HepG2 (cell line): ENCODE results near the gene ANKRD37. TPM values are rescaled to one million over a fixed set of nuclear protein-coding genes. Genes with fewer than 3 reads are reported as not detected.

Source experiments
- CCAR2 ChIP-seq: fragments of 200-400 bp; formaldehyde crosslinking; optimal IDR thresholded peaks from 2 replicates; pipeline ENCODE3; 2018; ENCODE audit warnings: low read depth, mild to moderate bottlenecking, low read length, moderate library complexity
- CHD4 ChIP-seq: fragments of 200-600 bp; sonication (generic); IDR thresholded peaks from 2 replicates; pipeline ENCODE4 v1.7.0; 2017; ENCODE audit warnings: mild to moderate bottlenecking, low read length, borderline replicate concordance
- FOXC1 ChIP-seq: sonication (generic); formaldehyde crosslinking; IDR thresholded peaks from 2 replicates; pipeline ENCODE4 v1.8.0; 2022; ENCODE audit warnings: mild to moderate bottlenecking, missing genetic modification reagents, borderline replicate concordance
- JDP2 ChIP-seq: sonication (generic); formaldehyde crosslinking; IDR thresholded peaks from 2 replicates; pipeline ENCODE4 v1.8.1; 2022; ENCODE audit warnings: missing genetic modification reagents, borderline replicate concordance
- KLF12 ChIP-seq: sonication (generic); formaldehyde crosslinking; IDR thresholded peaks from 2 replicates; pipeline ENCODE4 v1.4.0; 2020; ENCODE audit warnings: missing genetic modification reagents, borderline replicate concordance
- LCORL ChIP-seq, 2 experiments: fragments of 450-650 bp in 1 of 2; sonication (generic) in 1 of 2; formaldehyde crosslinking in 1 of 2; IDR thresholded peaks; 2 replicates each; pipeline versions ENCODE4 v1.5.0 to v1.6.1; 2017 to 2020; ENCODE audit warnings: antibody characterized with exemption in 1 of 2, missing genetic modification reagents in 1 of 2
- MAZ ChIP-seq, 2 experiments: sonication (generic) in 1 of 2; formaldehyde crosslinking in 1 of 2; IDR thresholded peaks; 2 replicates each; pipeline versions ENCODE4 v1.5.0 to v1.6.1; 2012 to 2020; ENCODE audit warnings: low read depth in 2 of 2, mild to moderate bottlenecking in 2 of 2, borderline replicate concordance in 1 of 2, improper control_type of control experiment in 1 of 2, low read length in 1 of 2, missing genetic modification reagents in 1 of 2, moderate library complexity in 1 of 2
- MBNL3 ChIP-seq: fragments of 250-450 bp; sonication (Bioruptor Pico); conservative IDR thresholded peaks from 2 replicates; pipeline ENCODE4 v1.8.0; 2022; ENCODE audit warnings: mild to moderate bottlenecking, inconsistent platforms
- MED1 ChIP-seq: sonication (generic); formaldehyde crosslinking; IDR thresholded peaks from 2 replicates; pipeline ENCODE4 v1.4.0; 2020; ENCODE audit warnings: missing genetic modification reagents
- NCOA1 ChIP-seq: sonication (generic); formaldehyde crosslinking; IDR thresholded peaks from 2 replicates; pipeline ENCODE4 v1.9.0; 2021; ENCODE audit warnings: missing genetic modification reagents
- SOX13 ChIP-seq, 3 experiments: fragments of 450-650 bp in 1 of 3; sonication (generic) in 1 of 3; formaldehyde crosslinking in 1 of 3; IDR thresholded peaks in 2 of 3; conservative IDR thresholded peaks in 1 of 3; 2 replicates each; pipeline versions ENCODE4 v1.5.0 to v1.6.1; 2016 to 2020; ENCODE audit warnings: antibody characterized with exemption in 1 of 3, mild to moderate bottlenecking in 1 of 3, missing compliant biosample characterization in 1 of 3, missing genetic modification reagents in 1 of 3, moderate library complexity in 1 of 3
- ZFP36L2 ChIP-seq: sonication (generic); formaldehyde crosslinking; IDR thresholded peaks from 2 replicates; pipeline ENCODE4 v1.4.0; 2020; ENCODE audit warnings: missing genetic modification reagents
- ZNF121 ChIP-seq: sonication (generic); formaldehyde crosslinking; IDR thresholded peaks from 2 replicates; pipeline ENCODE4 v1.5.0; 2020; ENCODE audit warnings: mild to moderate bottlenecking, missing genetic modification reagents
- ZNF256 ChIP-seq: sonication (generic); formaldehyde crosslinking; conservative IDR thresholded peaks from 2 replicates; pipeline ENCODE4 v1.4.0; 2020; ENCODE audit warnings: missing genetic modification reagents
- ZNF33B ChIP-seq: sonication (generic); formaldehyde crosslinking; IDR thresholded peaks from 2 replicates; pipeline ENCODE4 v1.5.1; 2020; ENCODE audit warnings: mild to moderate bottlenecking, missing genetic modification reagents
- ZNF484 ChIP-seq: sonication (generic); formaldehyde crosslinking; IDR thresholded peaks from 2 replicates; pipeline ENCODE4 v1.5.1; 2020; ENCODE audit warnings: mild to moderate bottlenecking, low read depth, missing genetic modification reagents, borderline replicate concordance
- ZNF737 ChIP-seq: sonication (generic); formaldehyde crosslinking; IDR thresholded peaks from 2 replicates; pipeline ENCODE4 v1.5.0; 2020; ENCODE audit warnings: missing genetic modification reagents, mild to moderate bottlenecking, borderline replicate concordance
- ZNF766 ChIP-seq: sonication (generic); formaldehyde crosslinking; IDR thresholded peaks from 2 replicates; pipeline ENCODE4 v1.5.0; 2020; ENCODE audit warnings: missing genetic modification reagents, borderline replicate concordance
- ZSCAN25 ChIP-seq: sonication (generic); formaldehyde crosslinking; IDR thresholded peaks from 2 replicates; pipeline ENCODE4 v1.8.0; 2022; ENCODE audit warnings: mild to moderate bottlenecking, missing genetic modification reagents
- polyA plus RNA-seq, 8 experiments: library from polyadenylated mRNA; depleted of rRNA in 3 of 8; stranded (reverse) in 7 of 8; unstranded in 1 of 8; fragments of >200 nt; fragmentation: Illumina TruSeq in 4 of 8; extraction: Trizol in 4 of 8; gene quantifications; 2 replicates each; pipeline versions ENCODE4 v1.2.1 to v1.2.3, GENCODE V29; 2011 to 2016; ENCODE audit warnings: low read depth in 4 of 8, missing spikeins in 1 of 8, mixed read lengths in 1 of 8; ENCODE audit not compliant: insufficient read depth in 1 of 8
- total RNA-seq, 5 experiments: library from RNA; depleted of rRNA; stranded (reverse); fragments of >200 nt; fragmentation: Illumina TruSeq; extraction: Trizol; gene quantifications; 2 replicates each; pipeline ENCODE4 v1.2.3, GENCODE V29; 2016; ENCODE audit warnings: low read depth in 1 of 5
- TF ChIP-seq, protein P1 (sequence below): sonication (generic); formaldehyde crosslinking; IDR thresholded peaks from 2 replicates; pipeline ENCODE4 v1.4.0; 2020; ENCODE audit warnings: mild to moderate bottlenecking, low read depth, missing genetic modification reagents
- TF ChIP-seq, protein P2 (sequence below): sonication (generic); formaldehyde crosslinking; IDR thresholded peaks from 2 replicates; pipeline ENCODE4 v1.9.0; 2022; ENCODE audit warnings: missing genetic modification reagents, mild to moderate bottlenecking, borderline replicate concordance
- TF ChIP-seq, protein P3 (sequence below): IDR thresholded peaks from 2 replicates; pipeline ENCODE4 v1.6.1; 2016; ENCODE audit warnings: low read depth, borderline replicate concordance
- TF ChIP-seq, protein P4 (sequence below): sonication (generic); formaldehyde crosslinking; conservative IDR thresholded peaks from 2 replicates; pipeline ENCODE4 v1.4.0; 2020; ENCODE audit warnings: missing genetic modification reagents
- TF ChIP-seq, protein P5 (sequence below): IDR thresholded peaks from 2 replicates; pipeline ENCODE4 v1.6.1; 2012; ENCODE audit warnings: inconsistent platforms

Gene ANKRD37
- total and polyA plus RNA-seq, 2 of the 13 experiments (the other 11 are each of a cell fraction or from before 2014, with no cell fraction given) = 2.2 to 51.4 TPM

DNA sequence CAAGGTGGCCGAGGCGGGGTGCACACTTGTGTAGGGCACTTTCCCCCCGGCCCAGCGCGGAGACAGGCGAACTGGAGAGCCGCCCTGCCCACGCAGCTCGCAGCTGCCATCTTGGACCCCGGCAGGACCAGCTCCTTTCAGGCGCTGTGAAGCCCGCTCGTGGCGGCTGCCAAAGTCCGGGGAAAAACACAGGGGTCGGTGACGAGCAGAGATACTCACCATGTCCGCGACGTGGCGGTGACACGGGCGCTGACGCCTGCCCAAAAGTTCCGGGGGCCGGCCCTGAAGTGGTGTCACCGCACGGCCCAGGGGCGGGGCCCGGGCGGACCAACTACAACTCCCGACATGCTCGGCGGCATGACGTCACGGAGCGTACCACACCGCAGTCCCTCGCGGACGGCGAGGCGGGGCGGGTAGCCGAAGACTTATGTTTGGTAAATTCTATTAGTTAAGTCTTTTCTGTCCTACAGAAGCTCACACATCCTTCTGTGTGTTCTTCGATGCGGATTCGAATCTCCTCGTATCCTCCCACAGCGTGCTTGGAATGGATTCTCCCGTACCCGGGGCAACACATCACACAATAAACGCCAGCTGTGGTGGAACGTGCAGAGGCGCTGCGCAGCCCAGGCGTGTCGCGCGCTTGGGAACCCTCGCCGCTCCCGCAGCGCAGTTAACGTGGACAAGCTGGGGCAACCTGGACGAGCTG, 29.2 kb downstream of the ANKRD37 start, which contains the start of gene UFSP2 (continued):
- TF ChIP-seq, protein P1, sequence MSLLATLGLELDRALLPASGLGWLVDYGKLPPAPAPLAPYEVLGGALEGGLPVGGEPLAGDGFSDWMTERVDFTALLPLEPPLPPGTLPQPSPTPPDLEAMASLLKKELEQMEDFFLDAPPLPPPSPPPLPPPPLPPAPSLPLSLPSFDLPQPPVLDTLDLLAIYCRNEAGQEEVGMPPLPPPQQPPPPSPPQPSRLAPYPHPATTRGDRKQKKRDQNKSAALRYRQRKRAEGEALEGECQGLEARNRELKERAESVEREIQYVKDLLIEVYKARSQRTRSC (CRISPR knock-in tag) = 0 out of 2 replicates have a peak, but pooled peaks have one; percentile 44
- TF ChIP-seq CCAR2 (no peak), ZNF766 (CRISPR knock-in tag) (0 out of 2 replicates have a peak, but pooled peaks have one; percentile 43), MED1 (peak; percentile 69), ZNF33B (CRISPR knock-in tag) (peak; percentile 90; the same call in 1 of the 2 replicates), ZNF737 (no peak), ZNF256 (CRISPR knock-in tag) (0 out of 2 replicates have a peak, but pooled peaks have one; percentile 24), LCORL (IDR thresholded peaks at IDR 0.05) (no peak), LCORL (CRISPR knock-in tag; IDR thresholded peaks at IDR 0.05) (peak; percentile 75), NCOA1 (CRISPR knock-in tag) (peak; percentile 72; the same call in 1 of the 2 replicates), ZNF121 (CRISPR knock-in tag) (no peak), CHD4 (no peak), MAZ (IDR thresholded peaks at IDR 0.05; ENCODE audit: borderline replicate concordance, low read depth, low read length) (no peak), MAZ (CRISPR knock-in tag; IDR thresholded peaks at IDR 0.05; ENCODE audit: low read depth) (peak; percentile 68; the same call in 1 of the 2 replicates), ZFP36L2 (CRISPR knock-in tag) (no peak), ZNF484 (CRISPR knock-in tag) (0 out of 2 replicates have a peak, but pooled peaks have one; percentile 85), SOX13 (IDR thresholded peaks at IDR 0.05) (no peak), SOX13 (CRISPR knock-in tag; conservative IDR thresholded peaks at IDR 0.05 in 1 of 2, IDR thresholded peaks at IDR 0.05 in 1 of 2) (peak in 1 of 2 experiments; percentile 60; a peak in 2 of 4 replicates), MBNL3 (CRISPR knock-in tag) (no peak), JDP2 (CRISPR knock-in tag) (no peak), KLF12 (CRISPR knock-in tag) (peak; percentile 65; the same call in 1 of the 2 replicates), FOXC1 (CRISPR knock-in tag) (peak; percentile 92), ZSCAN25 (0 out of 2 replicates have a peak, but pooled peaks have one; percentile 57)
- TF ChIP-seq, protein P2, sequence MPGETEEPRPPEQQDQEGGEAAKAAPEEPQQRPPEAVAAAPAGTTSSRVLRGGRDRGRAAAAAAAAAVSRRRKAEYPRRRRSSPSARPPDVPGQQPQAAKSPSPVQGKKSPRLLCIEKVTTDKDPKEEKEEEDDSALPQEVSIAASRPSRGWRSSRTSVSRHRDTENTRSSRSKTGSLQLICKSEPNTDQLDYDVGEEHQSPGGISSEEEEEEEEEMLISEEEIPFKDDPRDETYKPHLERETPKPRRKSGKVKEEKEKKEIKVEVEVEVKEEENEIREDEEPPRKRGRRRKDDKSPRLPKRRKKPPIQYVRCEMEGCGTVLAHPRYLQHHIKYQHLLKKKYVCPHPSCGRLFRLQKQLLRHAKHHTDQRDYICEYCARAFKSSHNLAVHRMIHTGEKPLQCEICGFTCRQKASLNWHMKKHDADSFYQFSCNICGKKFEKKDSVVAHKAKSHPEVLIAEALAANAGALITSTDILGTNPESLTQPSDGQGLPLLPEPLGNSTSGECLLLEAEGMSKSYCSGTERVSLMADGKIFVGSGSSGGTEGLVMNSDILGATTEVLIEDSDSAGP (CRISPR knock-in tag) = peak; percentile 72
- TF ChIP-seq, protein P3, sequence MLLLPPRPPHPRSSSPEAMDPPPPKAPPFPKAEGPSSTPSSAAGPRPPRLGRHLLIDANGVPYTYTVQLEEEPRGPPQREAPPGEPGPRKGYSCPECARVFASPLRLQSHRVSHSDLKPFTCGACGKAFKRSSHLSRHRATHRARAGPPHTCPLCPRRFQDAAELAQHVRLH = peak; percentile 40; the same call in 1 of the 2 replicates
- TF ChIP-seq, protein P4, sequence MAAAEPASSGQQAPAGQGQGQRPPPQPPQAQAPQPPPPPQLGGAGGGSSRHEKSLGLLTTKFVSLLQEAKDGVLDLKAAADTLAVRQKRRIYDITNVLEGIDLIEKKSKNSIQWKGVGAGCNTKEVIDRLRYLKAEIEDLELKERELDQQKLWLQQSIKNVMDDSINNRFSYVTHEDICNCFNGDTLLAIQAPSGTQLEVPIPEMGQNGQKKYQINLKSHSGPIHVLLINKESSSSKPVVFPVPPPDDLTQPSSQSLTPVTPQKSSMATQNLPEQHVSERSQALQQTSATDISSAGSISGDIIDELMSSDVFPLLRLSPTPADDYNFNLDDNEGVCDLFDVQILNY = no peak; the same call in 1 of the 2 replicates
- TF ChIP-seq, protein P5, sequence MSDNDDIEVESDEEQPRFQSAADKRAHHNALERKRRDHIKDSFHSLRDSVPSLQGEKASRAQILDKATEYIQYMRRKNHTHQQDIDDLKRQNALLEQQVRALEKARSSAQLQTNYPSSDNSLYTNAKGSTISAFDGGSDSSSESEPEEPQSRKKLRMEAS = peak; percentile 90
